ENCODE measurements around the gene COMT. TPM values are rescaled to one million over a fixed set of nuclear protein-coding genes. Genes with fewer than 3 reads are reported as not detected.
"Not testable (repeated sequence)": the region's sequence is repeated elsewhere in the genome, so short reads cannot be mapped to it uniquely, and the experiment has no call there.

The COMT gene
- total RNA-seq, 3 donors from 2014 or later (not counting 1 experiment from before 2014, with no cell fraction given) = 37.5 to 56.2 (median 38.2) TPM

DNA sequence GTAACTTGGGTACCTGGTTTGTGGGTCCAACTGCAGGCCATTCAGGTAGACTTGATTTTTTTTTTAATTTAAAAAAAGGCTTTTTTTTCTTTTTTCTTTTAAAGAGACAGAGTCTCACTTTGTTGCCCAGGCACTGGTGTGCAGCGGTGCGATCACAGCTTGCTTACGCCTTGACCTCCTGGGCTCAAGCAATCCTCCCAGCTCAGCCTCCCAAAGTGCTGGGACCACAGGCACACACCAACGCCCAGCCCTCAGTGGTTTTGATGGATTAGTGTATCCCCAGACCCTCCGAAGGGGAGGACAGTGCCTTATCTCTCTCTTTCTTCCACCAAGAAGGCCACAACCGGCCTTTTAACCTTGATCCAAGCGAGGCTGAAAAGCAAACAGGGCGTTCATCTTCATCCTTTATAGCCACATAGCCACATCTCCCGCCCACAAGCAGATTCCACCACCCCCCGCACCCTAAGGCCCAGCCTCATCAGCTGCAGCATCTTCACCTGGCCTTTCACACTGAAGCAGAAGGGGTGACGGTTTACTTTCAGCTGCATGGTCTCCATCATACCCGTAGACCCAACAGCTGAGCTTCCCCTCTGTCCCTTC lies 17.6 kb upstream of the COMT start:
- Mint-ChIP-seq H3K36me3 (no peaks in the 10 kb centered on the region), H3K27me3 (ENCODE audit: low read depth in 2 of 2) (no peaks in the 10 kb centered on the region), H3K27ac (no peak overlapping the region), H3K4me1 (no peaks in the 10 kb centered on the region), H3K9me3 (no peaks in the 10 kb centered on the region), H3K4me3 (no peak overlapping the region)
- no peaks in the 10 kb centered on the region for H3K4me1 ChIP-seq (ENCODE audit: control insufficient read depth, insufficient read depth, low read length)
- TF ChIP-seq CTCF (IDR thresholded peaks at IDR 0.05) = no peak
- H3K27ac ChIP-seq (ENCODE audit: low read length) = no peak overlapping the region
- H3K4me3 ChIP-seq (ENCODE audit: low read length) = no peak overlapping the region
- WGBS (ENCODE audit: insufficient coverage) = 81% methylated on average over 12 of the region's 12 CpGs
- DNase-seq (no peak), ATAC-seq (no peak)
- H3K36me3 ChIP-seq (ENCODE audit: control insufficient read depth, insufficient read depth, low read length) = peaks cover 3% of the 10 kb centered on the region
- no peaks in the 10 kb centered on the region for H3K9me3 ChIP-seq (ENCODE audit: control insufficient read depth, insufficient read depth, low read length)
- no peaks in the 10 kb centered on the region for H3K27me3 ChIP-seq (ENCODE audit: control insufficient read depth, insufficient read depth, low read length)
- intact Hi-C loops (cut with micrococcal nuclease) = no loop called here

GRCh38 chr22:19926028-19926427 lies 15.5 kb upstream of the COMT start:
- H3K27ac Mint-ChIP-seq; H3K9me3 Mint-ChIP-seq; H3K36me3 ChIP-seq (ENCODE audit: control insufficient read depth, insufficient read depth, low read length); H3K9me3 ChIP-seq (ENCODE audit: control insufficient read depth, insufficient read depth, low read length); ATAC-seq; H3K36me3 Mint-ChIP-seq; H3K27me3 Mint-ChIP-seq (ENCODE audit: low read depth in 2 of 2); DNase-seq; H3K27ac ChIP-seq (ENCODE audit: low read length); H3K27me3 ChIP-seq (ENCODE audit: control insufficient read depth, insufficient read depth, low read length); H3K4me3 ChIP-seq (ENCODE audit: low read length); H3K4me3 Mint-ChIP-seq; H3K4me1 ChIP-seq (ENCODE audit: control insufficient read depth, insufficient read depth, low read length); H3K4me1 Mint-ChIP-seq; intact Hi-C loops (cut with micrococcal nuclease): not testable (repeated sequence)
- 82% methylated on average over 11 of the region's 11 CpGs for WGBS (ENCODE audit: insufficient coverage)

DNA sequence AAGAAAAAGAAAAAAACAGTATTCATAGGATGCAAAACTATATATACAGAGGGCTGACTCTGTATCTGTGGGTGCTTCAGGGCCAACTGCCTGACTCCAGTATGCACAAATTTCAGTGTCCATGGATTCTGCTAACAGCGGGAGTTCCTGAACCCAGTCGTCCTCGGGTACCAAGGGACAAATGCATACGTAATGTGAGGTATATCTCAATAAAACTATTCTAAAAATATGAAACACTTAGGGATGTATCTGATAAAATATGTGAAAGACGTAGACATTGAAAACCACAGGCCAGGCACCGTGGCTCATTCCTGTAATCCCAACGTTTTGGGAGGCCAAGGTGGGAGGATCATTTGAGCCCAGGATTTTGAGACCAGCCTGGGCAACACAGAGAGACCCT lies 13.9 kb upstream of the COMT start:
- Histone ChIP-seq H3K4me3 (ENCODE audit: low read length) (no peak overlapping the region), H3K27me3 (ENCODE audit: control insufficient read depth, insufficient read depth, low read length) (no peaks in the 10 kb centered on the region), H3K4me1 (ENCODE audit: control insufficient read depth, insufficient read depth, low read length) (no peaks in the 10 kb centered on the region), H3K27ac (ENCODE audit: low read length) (no peak overlapping the region), H3K9me3 (ENCODE audit: control insufficient read depth, insufficient read depth, low read length) (no peaks in the 10 kb centered on the region), H3K36me3 (ENCODE audit: control insufficient read depth, insufficient read depth, low read length) (peaks cover 3% of the 10 kb centered on the region)
- Mint-ChIP-seq H3K27me3 (ENCODE audit: low read depth in 2 of 2) (no peaks in the 10 kb centered on the region), H3K4me3 (no peak overlapping the region), H3K4me1 (peaks cover 0 to 6% of the 10 kb centered on the region in 2 donors), H3K36me3 (no peaks in the 10 kb centered on the region), H3K27ac (no peak overlapping the region), H3K9me3 (no peaks in the 10 kb centered on the region)
- WGBS (ENCODE audit: insufficient coverage) = 91% methylated on average over 4 of the region's 7 CpGs
- ATAC-seq = no peak
- DNase-seq = no peak
- TF ChIP-seq CTCF (IDR thresholded peaks at IDR 0.05) = no peak
- intact Hi-C loops (cut with micrococcal nuclease) = no loop called here

DNA sequence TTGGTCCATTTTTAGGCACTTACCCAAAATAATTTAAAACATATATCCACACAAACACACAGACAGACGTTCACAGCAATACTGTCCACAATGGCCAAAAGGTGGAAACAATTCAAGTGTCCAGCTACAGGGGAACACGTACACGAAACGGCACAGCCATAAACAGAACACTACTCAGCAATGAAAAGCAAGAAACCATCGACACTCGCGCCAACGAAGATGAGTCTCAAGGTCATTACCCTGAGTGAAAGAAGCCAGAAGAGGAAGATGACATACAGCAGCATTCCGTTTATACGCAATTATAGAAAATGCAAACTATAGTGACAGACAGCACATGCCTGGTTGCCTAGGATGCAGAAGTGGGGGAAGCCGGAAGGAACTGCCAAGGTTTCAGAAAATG lies 13.4 kb upstream of the COMT start:
- intact Hi-C loops (cut with micrococcal nuclease) = no loop called here
- H3K27ac ChIP-seq (ENCODE audit: low read length) = no peak overlapping the region
- ATAC-seq = no peak

More for the DNA sequence above, 13.4 kb upstream of the COMT start:
- Histone ChIP-seq H3K27me3 (ENCODE audit: control insufficient read depth, insufficient read depth, low read length) (no peaks in the 10 kb centered on the region), H3K36me3 (ENCODE audit: control insufficient read depth, insufficient read depth, low read length) (peaks cover 3% of the 10 kb centered on the region), H3K4me1 (ENCODE audit: control insufficient read depth, insufficient read depth, low read length) (no peaks in the 10 kb centered on the region), H3K9me3 (ENCODE audit: control insufficient read depth, insufficient read depth, low read length) (no peaks in the 10 kb centered on the region), H3K4me3 (ENCODE audit: low read length) (no peak overlapping the region)
- Mint-ChIP-seq H3K36me3 (no peaks in the 10 kb centered on the region), H3K9me3 (no peaks in the 10 kb centered on the region), H3K4me1 (peaks cover 0 to 6% of the 10 kb centered on the region in 2 donors), H3K27me3 (ENCODE audit: low read depth in 2 of 2) (no peaks in the 10 kb centered on the region), H3K4me3 (no peak overlapping the region), H3K27ac (no peak overlapping the region)
- WGBS (ENCODE audit: insufficient coverage) = 90% methylated on average over 11 of the region's 11 CpGs
- TF ChIP-seq CTCF (IDR thresholded peaks at IDR 0.05) = no peak
- DNase-seq = no peak
